Measurements from ENCODE around the gene RAP1GAP. TPM values are rescaled to one million over a fixed set of nuclear protein-coding genes. Genes with fewer than 3 reads are reported as not detected.

RAP1GAP gene
- total and polyA plus RNA-seq, 9 of the 15 experiments (the other 6 are each of a cell fraction or from before 2014, with no cell fraction given) = 0.29 to 30.2 (median 19.2) TPM

DNA sequence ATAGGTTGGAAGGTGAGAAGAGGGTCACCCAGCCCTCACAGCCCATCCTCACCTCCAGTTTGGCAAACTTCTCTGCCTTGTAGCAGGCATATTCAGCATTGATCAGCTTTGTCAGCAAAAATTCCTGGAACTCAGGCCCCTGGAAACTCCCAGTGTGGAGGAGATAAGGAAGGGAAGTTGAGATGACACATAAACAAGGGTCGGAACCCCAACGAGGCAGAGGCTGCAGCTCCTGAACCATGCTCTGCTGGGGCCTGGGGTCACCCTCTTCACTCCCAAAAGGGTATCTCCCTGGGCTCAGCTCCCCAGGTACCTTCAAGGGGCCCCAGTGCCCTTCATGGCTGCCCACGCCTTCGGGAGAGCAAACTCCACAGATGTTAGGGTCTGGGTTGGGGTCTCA, 60.4 kb downstream of the RAP1GAP start (continued):
- TF ChIP-seq, protein P1, sequence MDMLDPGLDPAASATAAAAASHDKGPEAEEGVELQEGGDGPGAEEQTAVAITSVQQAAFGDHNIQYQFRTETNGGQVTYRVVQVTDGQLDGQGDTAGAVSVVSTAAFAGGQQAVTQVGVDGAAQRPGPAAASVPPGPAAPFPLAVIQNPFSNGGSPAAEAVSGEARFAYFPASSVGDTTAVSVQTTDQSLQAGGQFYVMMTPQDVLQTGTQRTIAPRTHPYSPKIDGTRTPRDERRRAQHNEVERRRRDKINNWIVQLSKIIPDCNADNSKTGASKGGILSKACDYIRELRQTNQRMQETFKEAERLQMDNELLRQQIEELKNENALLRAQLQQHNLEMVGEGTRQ (CRISPR knock-in tag; IDR thresholded peaks at IDR 0.05) = no peak
- TF ChIP-seq NFYB (IDR thresholded peaks at IDR 0.05; ENCODE audit: extremely low read depth, insufficient read length) (no peak), JUND (IDR thresholded peaks at IDR 0.05; ENCODE audit: borderline replicate concordance, low read depth, low read length) (peak; percentile 77), JUND (tag; IDR thresholded peaks at IDR 0.05; ENCODE audit: borderline replicate concordance, low read depth, low read length) (peak; percentile 70; the same call in 1 of the 3 replicates), SMAD4 (CRISPR knock-in tag; conservative IDR thresholded peaks at IDR 0.05) (peak; percentile 58; the same call in 1 of the 2 replicates), RBFOX2 (IDR thresholded peaks at IDR 0.05; ENCODE audit: low read depth, low read length) (no peak), ZBED1 (IDR thresholded peaks at IDR 0.05) (no peak), RUNX1 (IDR thresholded peaks at IDR 0.05; ENCODE audit: low read depth) (no peak), MAFK (IDR thresholded peaks at IDR 0.05; ENCODE audit: low read length) (peak; percentile 90), NR4A1 (CRISPR knock-in tag; IDR thresholded peaks at IDR 0.05) (no peak), NR4A1 (tag; IDR thresholded peaks at IDR 0.05) (no peak; the same call in 1 of the 2 replicates), ZNF785 (CRISPR knock-in tag; IDR thresholded peaks at IDR 0.05) (no peak), ZNF699 (CRISPR knock-in tag; IDR thresholded peaks at IDR 0.05; ENCODE audit: insufficient replicate concordance) (peak; percentile 40), BRD9 (IDR thresholded peaks at IDR 0.05; ENCODE audit: low read depth, partially characterized antibody) (no peak), COPS2 (conservative IDR thresholded peaks at IDR 0.05) (no peak), BHLHE40 (IDR thresholded peaks at IDR 0.05; ENCODE audit: low read length) (no peak), MECOM (CRISPR knock-in tag; IDR thresholded peaks at IDR 0.05) (peak; percentile 28; the same call in 1 of the 2 replicates), ESRRA (IDR thresholded peaks at IDR 0.05; ENCODE audit: borderline replicate concordance, low read depth) (no peak), ZNF140 (CRISPR knock-in tag; IDR thresholded peaks at IDR 0.05) (no peak), FOXA3 (CRISPR knock-in tag; conservative IDR thresholded peaks at IDR 0.05 in 1 of 2, IDR thresholded peaks at IDR 0.05 in 1 of 2) (0 out of 4 replicates have a peak, but pooled peaks of 1 of the 2 experiments have one; percentile 26), PHF21A (IDR thresholded peaks at IDR 0.05; ENCODE audit: borderline replicate concordance, low read depth) (no peak), FOSL1 (tag; conservative IDR thresholded peaks at IDR 0.05) (peak; percentile 63), POU5F1 (IDR thresholded peaks at IDR 0.05; ENCODE audit: borderline replicate concordance, low read depth, low read length, partially characterized antibody) (no peak), GABPA (tag; conservative IDR thresholded peaks at IDR 0.05; ENCODE audit: low read depth) (no peak), DPF2 (IDR thresholded peaks at IDR 0.05) (peak; percentile 81)
- TF ChIP-seq, protein P2, sequence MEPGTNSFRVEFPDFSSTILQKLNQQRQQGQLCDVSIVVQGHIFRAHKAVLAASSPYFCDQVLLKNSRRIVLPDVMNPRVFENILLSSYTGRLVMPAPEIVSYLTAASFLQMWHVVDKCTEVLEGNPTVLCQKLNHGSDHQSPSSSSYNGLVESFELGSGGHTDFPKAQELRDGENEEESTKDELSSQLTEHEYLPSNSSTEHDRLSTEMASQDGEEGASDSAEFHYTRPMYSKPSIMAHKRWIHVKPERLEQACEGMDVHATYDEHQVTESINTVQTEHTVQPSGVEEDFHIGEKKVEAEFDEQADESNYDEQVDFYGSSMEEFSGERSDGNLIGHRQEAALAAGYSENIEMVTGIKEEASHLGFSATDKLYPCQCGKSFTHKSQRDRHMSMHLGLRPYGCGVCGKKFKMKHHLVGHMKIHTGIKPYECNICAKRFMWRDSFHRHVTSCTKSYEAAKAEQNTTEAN (CRISPR knock-in tag; IDR thresholded peaks at IDR 0.05) = 0 out of 2 replicates have a peak, but pooled peaks have one; percentile 51
- TF ChIP-seq, protein P3, sequence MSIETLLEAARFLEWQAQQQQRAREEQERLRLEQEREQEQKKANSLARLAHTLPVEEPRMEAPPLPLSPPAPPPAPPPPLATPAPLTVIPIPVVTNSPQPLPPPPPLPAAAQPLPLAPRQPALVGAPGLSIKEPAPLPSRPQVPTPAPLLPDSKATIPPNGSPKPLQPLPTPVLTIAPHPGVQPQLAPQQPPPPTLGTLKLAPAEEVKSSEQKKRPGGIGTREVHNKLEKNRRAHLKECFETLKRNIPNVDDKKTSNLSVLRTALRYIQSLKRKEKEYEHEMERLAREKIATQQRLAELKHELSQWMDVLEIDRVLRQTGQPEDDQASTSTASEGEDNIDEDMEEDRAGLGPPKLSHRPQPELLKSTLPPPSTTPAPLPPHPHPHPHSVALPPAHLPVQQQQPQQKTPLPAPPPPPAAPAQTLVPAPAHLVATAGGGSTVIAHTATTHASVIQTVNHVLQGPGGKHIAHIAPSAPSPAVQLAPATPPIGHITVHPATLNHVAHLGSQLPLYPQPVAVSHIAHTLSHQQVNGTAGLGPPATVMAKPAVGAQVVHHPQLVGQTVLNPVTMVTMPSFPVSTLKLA (conservative IDR thresholded peaks at IDR 0.05) = peak in 1 of 2 experiments; percentile 67; a peak in 1 of 4 replicates

All from K562 (cell line).